Measurements from ENCODE around the gene DIPK1C.

Gene DIPK1C

DNA sequence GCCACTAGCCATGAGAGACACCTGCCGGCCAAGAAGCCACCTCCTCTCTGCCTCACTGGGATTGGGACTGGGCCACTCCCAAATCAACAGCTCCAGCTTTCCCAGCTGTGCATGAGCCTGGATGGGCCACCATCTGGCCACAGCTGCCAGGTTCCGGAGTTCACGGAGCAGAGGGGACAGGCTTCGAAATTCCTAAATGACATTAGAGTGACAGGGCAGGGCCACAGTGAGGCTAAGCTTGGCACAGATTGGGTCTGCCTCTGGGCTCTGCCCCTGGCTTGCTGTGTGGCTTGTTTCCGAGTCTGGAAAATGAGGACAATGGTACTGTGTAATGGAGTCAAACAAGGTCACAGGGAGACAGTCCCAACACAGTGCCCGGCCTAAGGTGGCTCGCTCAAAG is 6.5 kb downstream of the DIPK1C start:
- DNase-seq, result no peak

DNA sequence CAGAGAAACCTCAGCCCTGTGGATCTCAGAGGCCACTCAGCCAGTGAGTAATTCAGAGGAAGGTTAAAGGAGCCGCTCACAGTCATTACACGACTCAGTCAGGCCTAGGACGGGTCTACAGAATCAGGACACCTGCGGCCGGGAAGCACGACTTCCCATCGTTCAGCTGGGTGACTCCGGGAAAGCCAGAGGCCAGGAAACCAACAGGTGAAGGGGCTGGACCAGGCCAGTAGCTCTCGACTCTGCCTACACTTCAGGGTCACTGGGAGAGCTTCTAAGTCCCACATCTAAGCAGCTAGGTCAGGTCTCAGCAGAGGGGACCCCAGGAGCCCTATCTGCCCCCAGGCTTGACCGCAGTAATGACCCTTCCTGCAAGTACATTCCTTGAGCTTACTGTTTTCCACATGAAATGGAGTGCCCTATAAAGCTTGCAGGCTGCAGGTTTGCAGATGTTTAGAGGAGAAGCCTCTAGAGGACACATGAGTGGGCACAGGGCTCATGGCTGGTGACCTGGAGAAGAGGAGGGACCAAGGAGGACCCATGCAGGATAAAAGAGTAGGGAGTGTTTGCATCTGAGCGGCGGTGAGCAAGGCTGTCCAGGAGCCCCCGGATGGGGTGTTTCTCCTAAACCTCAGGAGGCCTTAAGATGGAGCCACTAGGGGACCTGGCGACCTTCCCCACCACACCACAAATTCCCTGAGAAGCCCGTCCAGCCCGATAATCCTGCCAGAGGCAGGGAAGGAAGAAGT is 9.5 kb downstream of the DIPK1C start:
- DNase-seq, result no peak

DNA sequence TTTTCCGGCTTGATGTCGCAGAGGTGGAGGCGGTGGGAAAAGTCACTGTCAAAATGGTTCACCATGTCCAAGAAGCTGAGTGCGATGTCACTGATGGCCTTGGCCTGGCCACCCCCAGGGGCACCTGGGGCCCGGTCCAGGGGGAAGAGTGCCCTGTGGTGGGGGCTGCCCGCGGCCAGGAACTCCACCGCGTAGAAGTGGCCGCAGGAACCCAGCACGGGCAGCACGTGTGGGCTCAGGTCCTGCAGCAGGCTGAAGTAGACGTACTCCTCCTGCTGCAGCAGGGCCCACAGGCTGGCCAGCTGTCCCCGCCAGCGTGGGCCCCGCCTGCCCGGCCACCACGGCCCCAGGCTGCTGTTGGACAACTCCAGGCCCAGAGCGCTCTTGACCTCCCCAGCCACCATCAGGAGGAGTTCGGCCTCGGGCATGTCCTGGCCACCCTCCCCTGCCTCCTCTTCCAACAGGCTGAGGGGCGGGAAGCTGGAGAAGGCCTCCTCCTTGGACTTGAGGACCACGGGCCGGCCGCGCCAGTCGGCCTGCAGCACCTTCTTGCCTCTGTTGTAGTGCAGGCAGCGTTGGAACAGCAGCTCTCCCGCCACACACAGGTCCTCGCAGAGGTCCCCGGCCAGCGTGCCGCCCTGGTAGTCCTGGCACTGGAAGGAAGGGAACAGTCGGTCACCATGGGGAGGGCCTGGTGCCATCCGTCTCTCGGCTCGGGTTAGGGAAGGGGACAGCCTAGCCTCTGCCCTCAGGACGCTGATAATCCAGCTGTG is 10.3 kb downstream of the DIPK1C start:
- no peak for DNase-seq

DNA sequence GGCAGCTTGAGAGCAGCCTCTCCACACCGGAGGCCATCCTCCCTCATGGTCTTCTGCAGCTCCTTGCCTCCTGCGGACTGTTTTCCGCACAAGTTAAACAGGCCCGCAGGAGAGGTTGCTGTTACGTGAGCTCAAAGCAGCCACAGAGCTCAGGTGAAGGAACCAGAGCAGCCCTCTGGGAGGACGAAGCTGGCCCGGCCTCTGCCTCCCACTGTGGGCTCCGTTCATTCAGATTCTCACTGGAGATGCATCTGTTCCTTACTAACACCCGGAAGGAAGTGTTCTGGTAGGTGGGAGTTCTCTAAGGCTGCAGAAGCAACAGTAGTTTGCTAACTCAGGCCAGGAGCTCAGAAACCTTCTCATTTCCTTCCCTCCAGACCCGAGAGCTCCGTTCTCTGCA is 10.9 kb downstream of the DIPK1C start:
- no peak for DNase-seq

DNA sequence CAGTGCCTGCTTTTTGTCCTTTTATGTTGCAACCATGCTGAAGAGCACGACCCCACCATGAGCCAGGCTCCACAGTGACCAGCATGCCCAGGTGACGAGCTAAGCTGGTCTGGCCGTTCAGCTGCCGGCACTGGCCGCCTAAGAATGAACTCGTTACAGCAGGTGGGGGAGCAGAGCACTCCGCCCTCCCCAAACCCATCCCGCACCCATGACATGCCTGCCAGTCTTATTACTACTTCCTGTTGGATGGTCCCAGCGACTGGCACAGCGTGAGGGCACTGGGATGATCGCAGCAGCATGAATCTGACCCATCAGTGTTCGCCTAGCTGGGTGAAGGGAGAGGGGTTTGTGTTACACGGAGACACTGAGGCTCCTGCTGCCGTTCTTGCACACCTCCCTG is 11.5 kb downstream of the DIPK1C start:
- DNase-seq, result no peak

DNA sequence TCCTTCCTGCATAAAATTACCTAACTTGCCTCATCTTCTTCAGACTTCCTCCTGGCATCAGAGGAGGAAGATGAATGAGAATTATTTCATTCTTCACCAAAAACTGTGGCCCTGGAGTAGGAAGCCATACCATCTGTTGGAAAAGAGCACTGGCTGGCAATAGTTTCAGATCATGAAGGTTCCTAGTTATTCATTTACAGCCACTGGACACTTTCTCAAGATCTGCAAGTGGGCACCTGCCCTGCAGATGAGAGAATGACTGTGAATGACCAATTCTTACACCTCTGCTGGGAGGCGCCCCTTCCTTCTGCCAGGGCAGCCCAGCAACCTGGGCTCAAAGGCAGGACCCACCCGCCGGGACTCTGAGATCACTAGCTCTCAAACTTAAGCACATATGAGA is 13.0 kb downstream of the DIPK1C start:
- no peak for DNase-seq

DNA sequence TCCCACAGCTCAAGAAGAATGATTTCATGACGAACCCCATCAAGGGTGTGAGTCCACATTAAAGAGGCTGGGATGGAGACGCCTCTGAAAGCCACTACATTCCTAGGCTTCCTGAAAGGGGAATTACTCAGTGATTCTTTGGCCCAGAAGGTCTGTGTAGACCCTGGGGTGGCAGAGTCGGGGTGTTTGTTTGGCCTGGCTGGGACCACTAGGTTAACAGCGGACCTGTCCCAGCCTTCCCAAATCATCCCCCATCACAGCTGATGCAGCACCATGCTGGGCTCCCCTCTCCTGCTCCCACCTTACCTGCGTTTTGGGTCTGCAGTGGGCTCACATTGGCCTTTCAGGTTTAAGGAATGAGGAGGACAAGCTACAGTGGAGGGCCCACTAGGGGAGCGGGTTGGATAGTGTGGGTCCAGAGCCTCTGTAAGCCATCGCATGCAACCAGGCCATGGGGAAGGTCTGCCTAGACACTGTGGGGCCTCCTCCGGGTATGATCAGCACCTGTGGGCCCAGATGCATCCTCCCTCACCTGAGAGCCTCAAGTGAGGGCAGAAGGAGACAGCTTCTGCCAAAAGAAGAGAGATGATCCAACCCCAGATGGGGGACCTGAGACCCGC is 16.2 kb downstream of the DIPK1C start:
- no peak for DNase-seq

DNA sequence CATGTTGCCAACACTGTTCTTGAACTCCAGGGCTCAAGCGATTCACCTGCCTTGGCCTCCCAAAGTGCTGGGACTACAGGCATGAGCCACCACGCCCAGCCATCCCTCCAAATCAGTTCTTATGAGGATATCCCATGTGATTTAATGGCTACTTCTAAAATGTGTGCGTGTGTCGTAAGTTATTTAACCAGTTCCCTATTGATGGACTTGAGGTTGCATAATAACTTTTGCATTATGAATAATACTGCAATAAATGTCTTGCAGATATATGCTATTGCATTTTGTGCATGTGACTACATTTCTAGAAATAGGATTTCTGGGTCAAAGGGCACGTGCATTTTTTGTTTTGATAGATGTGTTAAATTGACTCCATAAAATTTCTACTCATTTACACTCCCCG is 19.0 kb downstream of the DIPK1C start:
- DNase-seq, result no peak

DNA sequence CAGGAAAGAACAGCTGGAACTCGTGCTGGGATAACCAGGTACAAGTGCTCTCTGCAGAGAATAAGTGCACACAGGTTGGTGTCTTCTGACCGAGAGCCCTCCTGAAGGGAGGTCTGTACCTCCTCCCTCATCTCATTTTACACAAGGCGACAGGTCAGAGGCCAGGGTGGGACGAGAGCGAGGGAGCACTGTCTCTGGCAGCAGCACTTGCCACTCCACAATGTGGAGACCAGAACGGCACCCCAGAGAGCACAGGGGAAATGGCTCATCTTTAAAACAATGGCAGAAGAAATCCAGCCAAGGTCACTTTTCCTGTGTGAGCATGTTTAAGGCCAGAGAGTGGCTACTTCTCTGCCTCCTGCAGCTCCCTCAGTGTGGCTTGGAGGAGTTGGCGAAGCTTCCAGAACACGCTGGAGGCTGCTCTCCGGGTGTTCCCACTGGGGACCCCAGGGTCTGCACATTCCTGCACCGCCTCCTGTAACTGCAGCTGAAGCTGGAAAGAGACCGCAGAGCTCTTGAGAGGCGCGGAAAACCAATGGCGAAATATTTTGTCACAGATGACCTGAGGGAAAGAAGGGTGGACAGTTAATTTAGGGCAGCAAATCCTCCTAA is 20.8 kb downstream of the DIPK1C start:
- no peak for DNase-seq

DNA sequence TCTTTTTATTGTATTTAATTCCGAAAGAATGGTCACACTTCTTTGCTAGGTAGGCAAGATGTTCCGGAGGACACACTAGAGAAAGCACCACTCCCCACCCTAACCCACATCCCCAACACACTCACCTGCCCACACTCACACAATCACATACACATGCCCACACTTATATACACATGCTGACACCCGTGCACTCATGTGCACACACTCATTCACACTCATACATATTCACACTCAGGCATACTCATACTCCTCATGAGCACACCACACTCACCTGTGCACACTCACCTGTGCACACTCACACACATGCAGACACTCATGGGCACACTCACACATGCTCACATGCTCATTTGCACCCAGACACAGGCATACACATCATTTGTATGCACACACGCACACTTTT is 21.4 kb downstream of the DIPK1C start:
- DNase-seq, result no peak

DNA sequence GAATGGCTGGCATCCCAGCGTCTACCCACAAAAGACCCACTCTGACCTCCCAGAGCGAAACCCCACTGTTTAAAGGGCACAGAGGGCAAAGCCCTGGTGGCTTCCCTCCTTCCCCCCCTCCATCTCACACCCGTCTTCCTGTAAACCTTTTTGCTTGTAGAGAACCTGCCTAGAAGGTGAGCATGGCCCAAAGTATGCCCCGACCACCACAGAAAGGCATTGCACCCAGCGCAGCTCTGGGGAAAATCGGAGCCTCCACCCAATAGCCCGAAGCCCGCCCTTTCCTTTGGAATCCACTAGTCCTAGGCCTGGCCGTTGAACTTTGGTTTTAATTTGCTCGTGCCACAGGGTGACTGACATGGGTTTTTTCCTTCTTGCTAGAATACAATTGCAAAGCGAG is 22.6 kb downstream of the DIPK1C start:
- no peak for DNase-seq

DNA sequence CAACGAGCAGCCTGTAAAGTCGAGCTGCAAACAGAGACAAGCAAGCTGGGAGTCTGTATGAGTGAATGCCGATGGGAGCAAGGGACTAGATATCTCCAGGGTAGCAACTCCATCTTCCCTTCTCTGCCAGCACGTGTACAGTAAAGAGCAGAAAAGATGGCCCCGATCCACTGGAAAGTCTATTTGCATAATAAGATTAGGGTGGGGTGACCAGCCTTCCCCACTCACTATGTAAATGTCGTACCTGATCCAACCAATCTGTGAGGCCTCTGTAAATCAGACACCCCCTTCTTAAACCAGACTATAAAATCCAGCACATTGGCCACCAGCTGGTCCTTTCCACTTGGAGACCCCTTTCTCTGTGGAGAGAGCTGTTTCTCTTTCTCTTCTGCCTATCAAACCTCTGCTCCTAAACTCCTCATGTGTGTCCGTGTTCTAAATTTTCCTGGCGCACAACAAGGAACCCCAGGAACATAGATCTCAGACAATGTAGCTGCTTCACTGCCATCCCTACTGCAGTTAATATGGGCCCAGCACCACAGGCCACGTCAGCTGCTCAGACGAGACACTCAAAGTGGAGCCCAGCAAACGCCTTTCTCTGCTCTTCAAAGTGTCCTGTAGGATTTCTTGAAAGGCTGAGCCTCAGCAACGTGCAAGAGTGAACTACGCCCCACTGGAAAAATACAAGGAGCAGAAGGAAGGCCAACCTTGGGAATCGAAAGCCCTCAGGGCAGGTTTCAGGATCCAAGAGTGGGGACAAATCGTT is 26.1 kb downstream of the DIPK1C start:
- no peak for DNase-seq

DNA sequence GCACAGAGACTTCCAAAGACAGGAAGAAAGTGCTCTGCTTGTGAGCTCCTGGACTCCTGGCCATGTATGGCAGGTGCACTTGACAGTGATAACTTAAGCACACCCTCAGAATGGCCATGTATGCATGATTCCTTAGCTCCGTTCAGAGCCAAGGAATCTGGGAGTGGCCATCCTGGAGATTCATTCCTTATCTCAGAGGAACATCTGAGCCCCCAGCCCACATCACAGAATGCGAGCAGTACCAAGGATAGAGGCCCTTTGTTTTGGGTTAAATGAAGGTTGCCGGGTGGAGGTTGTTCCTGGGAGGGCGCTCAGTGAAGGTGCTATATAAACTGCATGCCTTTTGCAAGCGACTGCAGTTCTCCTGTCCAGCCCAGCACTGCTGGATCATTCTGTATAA is 26.9 kb downstream of the DIPK1C start:
- DNase-seq, result no peak

DNA sequence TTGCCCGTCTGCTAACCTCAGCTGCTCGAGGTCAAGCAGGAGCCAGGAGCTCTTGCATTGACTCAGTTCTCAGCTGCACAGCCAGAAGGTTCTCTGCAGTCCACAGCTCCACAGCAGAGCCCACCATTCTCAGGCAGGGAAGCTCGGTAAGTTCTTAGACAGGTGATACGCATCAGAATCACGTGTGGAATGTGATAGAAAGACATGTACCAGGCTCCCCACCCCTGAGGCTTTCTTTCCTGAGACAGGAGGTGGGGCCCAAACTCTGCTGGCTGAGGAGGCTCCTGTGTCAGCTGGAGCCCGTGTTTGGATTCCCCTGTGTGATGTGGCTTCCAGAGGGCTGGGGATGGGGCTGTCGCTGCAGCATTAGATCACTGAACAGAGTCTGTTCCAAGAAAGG is 28.0 kb downstream of the DIPK1C start:
- no peak for DNase-seq

DNA sequence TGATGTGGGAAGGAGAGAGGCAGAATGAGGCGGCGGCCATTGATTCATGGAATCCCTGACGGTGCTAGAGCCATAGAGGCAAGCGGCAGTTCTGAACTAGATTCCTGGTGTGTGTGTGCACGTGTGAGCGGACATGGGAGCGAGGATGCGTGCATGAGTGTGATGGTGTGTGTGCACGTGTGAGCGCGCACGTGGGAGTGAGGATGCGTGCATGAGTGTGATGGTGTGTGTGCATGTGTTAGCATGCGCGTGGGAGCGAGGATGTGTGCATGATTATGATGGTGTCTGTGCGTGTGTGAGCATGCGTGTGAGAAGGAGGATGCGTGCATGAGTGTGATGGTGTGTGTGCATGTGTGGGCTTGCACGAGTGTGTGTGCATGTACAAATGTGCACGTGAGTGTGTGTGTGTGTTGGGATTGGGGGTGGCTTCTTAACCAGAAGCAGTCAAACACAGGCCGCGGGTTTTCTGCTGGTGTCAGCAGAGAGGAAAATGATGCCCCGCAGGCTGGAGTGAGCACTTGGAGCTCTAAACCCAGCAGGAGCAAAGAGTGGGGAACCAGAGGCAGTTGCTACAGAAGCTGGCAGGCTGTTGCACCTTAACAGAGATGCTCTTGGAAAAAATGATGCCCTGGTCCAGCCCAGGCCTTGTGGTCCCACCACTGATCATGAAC is 29.5 kb downstream of the DIPK1C start:
- DNase-seq, result no peak

DNA sequence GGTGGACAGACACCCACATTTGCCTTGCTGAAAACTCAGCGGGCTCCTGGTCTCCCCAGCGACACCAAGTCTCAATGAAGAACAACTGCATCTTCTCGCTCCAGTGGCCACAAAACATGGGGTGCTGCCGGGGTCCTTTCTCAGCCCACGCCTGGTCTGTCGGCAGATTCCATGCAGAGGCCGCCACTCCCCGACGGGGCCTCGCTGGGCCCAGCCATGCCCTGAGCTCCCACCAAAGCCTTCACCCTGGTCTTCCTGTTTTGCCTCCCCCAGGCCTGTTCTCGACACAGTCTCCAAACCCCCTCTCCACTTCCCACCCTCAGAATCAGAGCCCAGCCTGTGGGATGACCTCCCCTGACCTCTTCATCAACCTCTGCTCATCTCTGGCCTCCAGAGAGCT is 31.2 kb downstream of the DIPK1C start:
- no peak for DNase-seq

DNA sequence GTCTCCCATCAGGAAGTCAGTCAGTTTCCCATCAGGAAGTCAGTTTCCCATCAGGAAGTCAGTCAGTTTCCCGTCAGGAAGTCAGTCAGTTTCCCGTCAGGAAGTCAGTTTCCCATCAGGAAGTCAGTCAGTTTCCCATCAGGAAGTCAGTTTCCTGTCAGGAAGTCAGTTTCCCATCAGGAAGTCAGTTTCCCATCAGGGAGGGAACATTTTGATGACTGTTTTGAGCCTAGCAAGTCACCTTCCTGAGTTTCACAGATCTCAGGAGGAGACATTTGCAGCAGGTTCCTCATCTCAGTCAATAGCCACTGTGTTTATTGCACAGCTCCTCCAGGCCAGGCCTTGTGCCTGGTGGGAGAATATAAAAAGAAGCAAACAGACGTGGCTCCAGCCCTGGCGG is 31.9 kb downstream of the DIPK1C start:
- no peak for DNase-seq

DNA sequence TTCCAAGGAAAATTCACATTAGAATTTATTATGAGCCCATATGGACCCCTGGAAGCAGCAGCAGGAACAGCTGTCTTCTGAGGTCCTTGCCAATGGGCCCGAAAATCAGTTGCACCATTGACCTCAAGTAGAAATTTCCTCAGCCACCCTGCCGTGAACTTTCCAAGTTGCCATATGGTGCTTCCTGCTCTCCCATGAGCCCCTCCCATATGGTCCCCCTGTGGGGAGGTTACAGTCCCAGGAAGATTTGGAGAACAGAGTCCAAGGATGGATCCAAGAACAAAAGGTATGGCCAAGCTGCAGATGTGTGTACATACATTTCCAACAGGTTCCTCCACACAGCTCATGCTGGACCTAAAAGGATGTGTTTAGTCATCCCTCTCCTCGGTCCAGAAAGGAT is 34.6 kb downstream of the DIPK1C start:
- DNase-seq, result no peak

DNA sequence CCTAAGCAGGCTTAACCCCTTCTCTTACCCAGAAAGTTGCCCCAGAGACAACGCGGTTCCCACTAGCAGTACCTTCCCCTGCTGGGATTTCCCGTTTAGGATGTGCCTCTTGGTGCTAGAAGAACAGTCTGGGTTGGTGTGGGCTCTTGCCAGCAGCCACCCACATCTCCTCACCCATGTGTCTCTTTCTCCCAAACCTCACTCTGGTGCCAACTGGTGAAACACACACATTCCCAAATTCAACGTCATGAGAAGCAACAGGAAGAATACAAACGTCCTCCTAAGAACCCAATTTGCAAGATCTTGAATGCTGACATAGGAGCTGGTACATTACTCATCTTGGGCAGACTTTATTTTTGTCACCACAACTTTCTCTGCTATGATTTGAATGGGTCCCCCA is 36.2 kb downstream of the DIPK1C start:
- DNase-seq, result no peak

DNA sequence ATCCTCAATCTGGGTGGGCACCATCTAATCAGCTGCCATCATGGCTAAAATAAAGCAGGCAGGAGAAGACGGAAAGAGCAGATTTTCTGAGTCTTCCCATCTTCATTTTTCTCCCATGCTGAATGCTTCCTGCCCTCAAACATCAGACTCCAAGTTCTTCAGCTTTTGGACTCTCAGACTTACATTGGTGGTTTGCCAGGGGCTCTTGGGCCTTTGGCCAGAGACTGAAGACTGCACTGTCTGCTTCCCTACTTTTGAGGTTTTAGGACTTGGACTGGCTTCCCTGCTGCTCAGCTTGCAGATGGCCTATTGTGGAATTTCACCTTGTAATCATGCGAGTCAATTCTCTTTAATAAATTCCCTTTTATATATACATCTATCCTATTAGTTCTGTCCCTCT is 36.6 kb downstream of the DIPK1C start:
- DNase-seq, result no peak

DNA sequence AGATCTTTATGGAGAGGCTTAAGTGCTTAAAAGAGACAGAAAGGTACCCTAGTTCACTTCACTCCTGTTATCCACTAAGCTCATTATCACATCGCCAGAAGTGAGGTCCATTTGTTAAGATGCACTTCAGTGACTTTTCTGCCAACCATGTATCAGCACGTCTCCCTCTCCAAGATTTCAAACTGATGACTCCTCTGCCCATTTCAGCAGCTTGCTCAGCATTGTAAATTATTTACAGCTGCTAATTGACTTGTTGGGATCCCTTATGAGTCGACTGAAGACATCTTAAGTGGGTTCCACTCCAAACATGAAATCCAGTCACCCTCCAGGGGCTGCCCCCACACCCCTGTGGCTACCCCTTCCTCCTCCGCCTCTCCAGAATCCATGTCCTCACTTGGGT is 37.3 kb downstream of the DIPK1C start:
- no peak for DNase-seq

DNA sequence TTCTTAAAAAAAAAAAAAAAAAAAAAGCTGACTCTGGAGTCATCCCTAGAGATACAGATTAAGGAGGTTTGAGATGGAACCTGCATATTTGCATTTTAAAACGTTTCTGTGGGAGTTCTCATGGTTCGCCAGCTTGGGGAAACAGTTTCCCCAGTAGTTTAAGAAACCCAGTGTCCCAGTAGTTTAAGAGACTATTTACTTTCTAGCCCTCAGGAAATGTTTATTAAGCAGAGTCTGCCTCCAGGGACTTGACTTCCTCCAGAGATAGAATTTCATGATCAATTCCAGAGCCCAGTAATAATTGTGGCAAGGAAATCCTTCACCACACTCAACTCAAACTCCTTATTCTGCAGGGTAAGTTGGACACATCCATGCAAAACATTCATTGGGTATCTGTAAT is 39.1 kb downstream of the DIPK1C start:
- DNase-seq, result no peak

DNA sequence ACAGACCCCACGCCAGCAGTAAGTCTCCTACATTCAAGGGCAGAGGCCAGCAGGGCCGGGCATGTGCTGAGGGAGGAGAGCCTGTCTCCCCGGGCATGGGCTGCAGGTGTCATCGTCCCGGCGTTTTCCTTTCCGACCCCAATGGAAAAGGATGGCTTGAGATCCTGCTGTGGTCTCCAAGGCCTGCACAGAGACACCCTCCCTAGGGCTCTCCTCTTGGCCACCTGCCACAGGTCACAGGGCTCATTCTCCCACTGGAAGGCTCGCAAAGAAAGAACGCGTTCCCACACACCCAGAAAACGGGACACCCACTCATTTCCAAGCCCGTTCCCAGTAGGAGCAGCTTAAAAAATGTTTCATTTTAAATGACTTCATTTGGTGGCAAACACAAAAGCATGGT is 41.0 kb downstream of the DIPK1C start:
- no peak for DNase-seq

Measured in activated CD4-positive, alpha-beta T cell treated with anti-CD3 and anti-CD28 coated beads, Interleukin-2, amount 50 U/mL, for 16 hours (primary cell).